ENCODE results near the gene SHISA9.

GRCh38 chr16:13108126-13108525 is 206.7 kb downstream of the SHISA9 start:
- no peak for TF ChIP-seq CTCF (IDR thresholded peaks at IDR 0.05; ENCODE audit: low read depth, low read length)
- no peak for TF ChIP-seq MYC (IDR thresholded peaks at IDR 0.05; ENCODE audit: low read depth, low read length)

Measured in NB4 (cell line).